ENCODE measurements around the gene WWC1. TPM values are rescaled to one million over a fixed set of nuclear protein-coding genes. Genes with fewer than 3 reads are reported as not detected.

The WWC1 gene
- total RNA-seq, 2 donors from 2014 or later = 2.7 to 8.1 TPM

- DNase-seq (ENCODE audit: low spot score) = no peak
- TF ChIP-seq, protein P1, sequence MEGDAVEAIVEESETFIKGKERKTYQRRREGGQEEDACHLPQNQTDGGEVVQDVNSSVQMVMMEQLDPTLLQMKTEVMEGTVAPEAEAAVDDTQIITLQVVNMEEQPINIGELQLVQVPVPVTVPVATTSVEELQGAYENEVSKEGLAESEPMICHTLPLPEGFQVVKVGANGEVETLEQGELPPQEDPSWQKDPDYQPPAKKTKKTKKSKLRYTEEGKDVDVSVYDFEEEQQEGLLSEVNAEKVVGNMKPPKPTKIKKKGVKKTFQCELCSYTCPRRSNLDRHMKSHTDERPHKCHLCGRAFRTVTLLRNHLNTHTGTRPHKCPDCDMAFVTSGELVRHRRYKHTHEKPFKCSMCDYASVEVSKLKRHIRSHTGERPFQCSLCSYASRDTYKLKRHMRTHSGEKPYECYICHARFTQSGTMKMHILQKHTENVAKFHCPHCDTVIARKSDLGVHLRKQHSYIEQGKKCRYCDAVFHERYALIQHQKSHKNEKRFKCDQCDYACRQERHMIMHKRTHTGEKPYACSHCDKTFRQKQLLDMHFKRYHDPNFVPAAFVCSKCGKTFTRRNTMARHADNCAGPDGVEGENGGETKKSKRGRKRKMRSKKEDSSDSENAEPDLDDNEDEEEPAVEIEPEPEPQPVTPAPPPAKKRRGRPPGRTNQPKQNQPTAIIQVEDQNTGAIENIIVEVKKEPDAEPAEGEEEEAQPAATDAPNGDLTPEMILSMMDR (IDR thresholded peaks at IDR 0.05) = no peak
- H3K36me3 ChIP-seq = no peaks in the 10 kb centered on the region
- no peaks in the 10 kb centered on the region for H3K9me3 ChIP-seq
- no peaks in the 10 kb centered on the region for H3K27me3 ChIP-seq
- no peak overlapping the region for H3K4me3 ChIP-seq
- H3K4me1 ChIP-seq = no peaks in the 10 kb centered on the region
- no peak overlapping the region for H3K27ac ChIP-seq
Observed at GRCh38 chr5:168312606-168313295, 21.3 kb downstream of the WWC1 start.

DNA sequence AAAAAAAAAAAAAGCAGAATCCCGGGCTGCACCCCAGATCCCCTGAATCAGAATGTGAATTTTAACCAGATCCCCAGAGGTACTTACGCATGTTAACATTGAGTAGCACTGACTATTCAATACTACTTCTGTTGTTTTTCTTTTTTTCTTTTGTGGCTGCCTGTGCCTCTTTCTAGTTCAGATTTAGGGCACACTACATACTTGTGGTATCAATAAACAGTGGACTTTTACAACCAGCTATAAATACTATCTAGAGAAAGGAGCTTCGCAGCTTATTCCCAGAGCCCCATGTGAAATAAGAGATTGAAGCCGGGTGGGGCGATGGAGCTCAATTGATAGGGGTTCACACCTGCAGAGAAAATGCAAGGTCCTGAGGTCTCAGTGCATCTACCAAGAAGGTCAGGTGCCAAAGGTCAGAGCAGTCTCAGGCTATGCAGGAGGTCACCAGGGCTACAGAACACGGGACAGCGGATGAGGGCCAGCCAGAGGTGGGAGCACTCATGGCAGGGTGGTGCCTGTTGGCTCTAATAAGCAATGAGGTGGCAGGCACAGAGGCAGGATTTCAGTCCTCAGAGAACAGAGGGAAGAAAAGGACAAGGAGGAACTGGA is 22.3 kb downstream of the WWC1 start:
- H3K27me3 ChIP-seq = no peaks in the 10 kb centered on the region
- DNase-seq (ENCODE audit: low spot score) = no peak
- TF ChIP-seq, protein P1 (IDR thresholded peaks at IDR 0.05) = no peak
- H3K9me3 ChIP-seq = no peaks in the 10 kb centered on the region
- no peak overlapping the region for H3K4me3 ChIP-seq
- no peak overlapping the region for H3K27ac ChIP-seq
- H3K36me3 ChIP-seq = no peaks in the 10 kb centered on the region
- no peaks in the 10 kb centered on the region for H3K4me1 ChIP-seq

DNA sequence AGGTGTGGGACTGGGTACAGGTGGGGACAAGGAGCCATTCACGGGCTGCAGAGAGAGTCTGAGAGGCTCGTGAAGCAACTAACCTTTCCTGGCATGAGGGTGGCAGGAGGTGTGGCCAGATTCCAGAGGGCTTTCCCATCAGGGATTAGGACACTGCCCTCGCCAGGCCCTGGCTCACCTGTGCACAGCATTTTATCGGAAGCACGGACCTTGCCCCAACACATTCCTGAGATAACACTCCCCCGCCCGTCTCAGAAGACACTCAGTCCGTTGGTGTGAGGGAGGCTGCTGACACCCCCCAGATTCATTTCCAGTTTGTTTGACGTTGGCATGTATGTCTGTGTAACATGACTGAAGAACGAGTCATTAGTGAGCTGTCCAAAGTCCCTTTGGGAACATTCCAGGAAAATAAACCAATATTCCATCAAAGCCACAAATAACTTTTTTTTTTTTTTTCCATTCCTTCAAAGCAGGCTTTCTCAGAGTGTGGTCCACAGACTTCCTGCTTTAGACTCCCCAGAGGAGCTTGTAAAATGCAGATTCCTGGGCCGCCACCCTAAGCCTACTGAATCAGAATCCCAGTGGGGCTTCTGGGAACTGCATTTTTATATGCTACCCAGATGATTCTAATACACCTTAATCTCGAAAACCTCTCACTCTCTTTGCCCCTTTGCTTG is 23.4 kb downstream of the WWC1 start:
- Histone ChIP-seq H3K4me1 (no peaks in the 10 kb centered on the region), H3K4me3 (no peak overlapping the region), H3K27me3 (no peaks in the 10 kb centered on the region), H3K9me3 (no peaks in the 10 kb centered on the region), H3K36me3 (no peaks in the 10 kb centered on the region), H3K27ac (no peak overlapping the region)
- TF ChIP-seq, protein P1 (IDR thresholded peaks at IDR 0.05) = no peak
- no peak for DNase-seq (ENCODE audit: low spot score)

DNA sequence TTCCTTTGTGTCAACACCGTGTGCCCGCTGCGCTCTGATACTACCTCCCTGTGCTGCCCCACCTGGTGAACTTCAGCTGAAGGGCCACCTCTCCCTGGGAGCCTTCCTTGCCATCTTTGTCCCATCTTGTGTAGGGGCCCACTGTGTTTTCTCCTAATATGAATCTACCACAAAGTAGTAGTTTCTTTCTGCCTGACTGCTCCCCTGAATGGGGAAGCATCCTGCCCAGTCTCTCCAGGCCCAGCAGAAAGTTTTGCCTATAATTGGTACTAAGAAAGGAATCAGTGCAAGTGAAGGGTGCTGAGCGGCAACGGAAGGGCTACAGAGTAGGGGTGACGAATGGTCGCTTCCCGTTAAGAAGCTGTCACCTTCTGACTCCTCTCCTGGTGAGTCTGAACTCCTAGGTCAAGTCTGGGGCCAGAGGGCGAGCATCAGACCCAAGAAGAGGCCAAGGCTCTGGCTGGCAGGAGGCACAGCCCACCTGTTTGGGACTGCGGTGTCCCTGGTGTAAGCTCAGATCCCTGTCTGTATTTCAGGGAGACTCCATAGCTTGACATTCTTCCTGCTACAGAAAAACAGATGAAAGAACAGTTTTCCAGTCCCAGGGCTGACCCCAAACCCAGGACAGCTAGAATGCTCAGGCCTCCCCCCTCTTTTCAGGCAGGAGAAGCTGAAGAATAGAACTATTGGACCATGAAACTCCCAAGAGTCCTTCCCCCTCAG is 24.1 kb downstream of the WWC1 start:
- DNase-seq (ENCODE audit: low spot score) = no peak
- TF ChIP-seq, protein P1 (IDR thresholded peaks at IDR 0.05) = no peak
- H3K9me3 ChIP-seq = no peaks in the 10 kb centered on the region
- no peaks in the 10 kb centered on the region for H3K36me3 ChIP-seq
- H3K4me3 ChIP-seq = no peak overlapping the region
- H3K27ac ChIP-seq = no peak overlapping the region
- H3K4me1 ChIP-seq = no peaks in the 10 kb centered on the region
- no peaks in the 10 kb centered on the region for H3K27me3 ChIP-seq

GRCh38 chr5:168316139-168316578 is 24.7 kb downstream of the WWC1 start:
- no peaks in the 10 kb centered on the region for H3K9me3 ChIP-seq
- H3K4me1 ChIP-seq = no peaks in the 10 kb centered on the region
- no peaks in the 10 kb centered on the region for H3K27me3 ChIP-seq
- TF ChIP-seq, protein P1 (IDR thresholded peaks at IDR 0.05) = no peak
- H3K4me3 ChIP-seq = no peak overlapping the region
- no peak for DNase-seq (ENCODE audit: low spot score)
- no peak overlapping the region for H3K27ac ChIP-seq
- H3K36me3 ChIP-seq = no peaks in the 10 kb centered on the region

Data from right atrium auricular region (tissue), 2 donors.